SK-N-SH (cell line): ENCODE results near the gene SHISAL2B.

Source experiments
- CTCF ChIP-seq: fragments of 200-600 bp; sonication (generic); IDR thresholded peaks from 2 replicates; pipeline ENCODE4 v1.6.1; 2017; ENCODE audit warnings: antibody characterized with exemption, mild to moderate bottlenecking, moderate library complexity
- EZH2phosphoT487 ChIP-seq: fragments of 200-600 bp; sonication (generic); IDR thresholded peaks from 2 replicates; pipeline ENCODE4 v1.6.1; 2017; ENCODE audit warnings: low read depth, mixed run types, mild to moderate bottlenecking, antibody characterized with exemption, moderate library complexity, borderline replicate concordance
- FOXM1 ChIP-seq: IDR thresholded peaks from 2 replicates; pipeline ENCODE4 v1.4.0; 2012; ENCODE audit warnings: low read depth, mild to moderate bottlenecking
- MAX ChIP-seq: IDR thresholded peaks from 2 replicates; pipeline ENCODE4 v1.4.0; 2012; ENCODE audit warnings: low read depth
- POLR2AphosphoS5 ChIP-seq: IDR thresholded peaks from 2 replicates; pipeline ENCODE4 v1.6.1; 2012; ENCODE audit warnings: low read depth, low read length
- TCF12 ChIP-seq: IDR thresholded peaks from 2 replicates; pipeline ENCODE4 v1.4.0; 2012

- TF ChIP-seq POLR2AphosphoS5 (no peak), CTCF (no peak), EZH2phosphoT487 (no peak), MAX (no peak), FOXM1 (no peak), TCF12 (no peak)
Observed at GRCh38 chr5:64685866-64686265, 4.4 kb upstream of the SHISAL2B start.
